SU-DHL-6 (cell line): ENCODE data around the gene ACBD3.

Experiments
- CTCF ChIP-seq: fragments of 200-600 bp; sonication (generic); IDR thresholded peaks from one replicate; pipeline ENCODE4 v1.5.1; 2017; ENCODE audit warnings: antibody characterized with exemption, mild to moderate bottlenecking, low read length, moderate library complexity; ENCODE audit not compliant: insufficient read depth, poor library complexity, severe bottlenecking
- EZH2phosphoT487 ChIP-seq: fragments of 200-600 bp; sonication (generic), shearing (Covaris generic); conservative IDR thresholded peaks from 2 replicates; pipeline ENCODE4 v1.6.1; 2018; ENCODE audit warnings: mild to moderate bottlenecking, antibody characterized with exemption, low read length, moderate library complexity, mixed read lengths

GRCh38 chr1:226116673-226117072 lies 69.9 kb downstream of the ACBD3 start:
- TF ChIP-seq CTCF (no peak), EZH2phosphoT487 (no peak)
